Ishikawa (cell line): Measurements from ENCODE around the gene NEDD4L.

ENCODE experiments used
- CEBPB ChIP-seq: IDR thresholded peaks from 2 replicates; pipeline ENCODE4 v1.6.1; 2012
- CREB1 ChIP-seq: IDR thresholded peaks from 2 replicates; pipeline ENCODE4 v1.6.1; 2012; ENCODE audit warnings: low read depth
- EGR1 ChIP-seq: IDR thresholded peaks from 2 replicates; pipeline ENCODE4 v1.6.1; 2012
- EP300 ChIP-seq: IDR thresholded peaks from 2 replicates; pipeline ENCODE4 v1.6.1; 2012; ENCODE audit warnings: borderline replicate concordance
- FOXM1 ChIP-seq: IDR thresholded peaks from 2 replicates; pipeline ENCODE4 v1.6.1; 2012; ENCODE audit warnings: low read depth, borderline replicate concordance
- MAX ChIP-seq: IDR thresholded peaks from 2 replicates; pipeline ENCODE4 v1.6.1; 2012
- NFIC ChIP-seq: IDR thresholded peaks from 2 replicates; pipeline ENCODE4 v1.6.1; 2012
- RAD21 ChIP-seq: IDR thresholded peaks from 2 replicates; pipeline ENCODE4 v1.6.1; 2012; ENCODE audit warnings: low read depth
- REST ChIP-seq: IDR thresholded peaks from 2 replicates; pipeline ENCODE4 v1.6.1; 2012; ENCODE audit warnings: low read depth, mild to moderate bottlenecking
- TAF1 ChIP-seq: IDR thresholded peaks from 2 replicates; pipeline ENCODE4 v1.6.1; 2012; ENCODE audit warnings: low read depth, mild to moderate bottlenecking
- TCF12 ChIP-seq: IDR thresholded peaks from 2 replicates; pipeline ENCODE4 v1.6.1; 2012; ENCODE audit warnings: low read depth
- TEAD4 ChIP-seq: IDR thresholded peaks from 2 replicates; pipeline ENCODE4 v1.6.1; 2012
- USF1 ChIP-seq: IDR thresholded peaks from 2 replicates; pipeline ENCODE4 v1.6.1; 2012
- YY1 ChIP-seq: IDR thresholded peaks from 2 replicates; pipeline ENCODE4 v1.6.1; 2012; ENCODE audit warnings: low read depth
- ZBTB7A ChIP-seq: IDR thresholded peaks from 2 replicates; pipeline ENCODE4 v1.6.1; 2012; ENCODE audit warnings: low read depth

Gene NEDD4L

GRCh38 chr18:58046093-58046793 lies 2.2 kb downstream of the NEDD4L start:
- TF ChIP-seq TAF1 (no peak), TCF12 (no peak), MAX (no peak), CREB1 (no peak), TEAD4 (no peak), FOXM1 (no peak), YY1 (no peak), EP300 (no peak), ZBTB7A (no peak), RAD21 (no peak), NFIC (no peak), CEBPB (no peak), EGR1 (no peak), USF1 (no peak), REST (no peak)

- TF ChIP-seq ZBTB7A (no peak), RAD21 (no peak), MAX (no peak), YY1 (no peak), USF1 (no peak), TCF12 (no peak), EGR1 (no peak), FOXM1 (no peak), EP300 (no peak), TAF1 (no peak)
Observed at GRCh38 chr18:58046794-58047555, 2.9 kb downstream of the NEDD4L start.

GRCh38 chr18:58047556-58047882 lies 3.5 kb downstream of the NEDD4L start:
- TF ChIP-seq TEAD4: no peak
- no peak for TF ChIP-seq EP300
- TF ChIP-seq REST: no peak

GRCh38 chr18:58048081-58048642 lies 4.1 kb downstream of the NEDD4L start:
- TF ChIP-seq RAD21 (no peak), TAF1 (no peak), MAX (no peak), FOXM1 (no peak), ZBTB7A (no peak), EGR1 (no peak), TEAD4 (no peak), CREB1 (no peak), NFIC (no peak), YY1 (no peak), TCF12 (no peak), REST (no peak), EP300 (no peak), USF1 (no peak), CEBPB (no peak)
